IPS-15b (cell line): Measurements from ENCODE around the gene PHLDA3.

Source experiments
- H3K27me3 ChIP-seq: one replicate; pipeline ENCODE4 v1.6.1; 2013; ENCODE audit warnings: low read length; ENCODE audit not compliant: control insufficient read depth, insufficient read depth
- H3K36me3 ChIP-seq: one replicate; pipeline ENCODE4 v1.6.1; 2013; ENCODE audit warnings: low read length; ENCODE audit not compliant: control insufficient read depth, insufficient read depth
- H3K4me1 ChIP-seq: one replicate; pipeline ENCODE4 v1.6.1; 2013; ENCODE audit warnings: mild to moderate bottlenecking, low read length; ENCODE audit not compliant: control insufficient read depth, insufficient read depth
- H3K4me3 ChIP-seq: one replicate; pipeline ENCODE4 v1.5.1; 2013; ENCODE audit warnings: low read depth, low read length
- H3K9ac ChIP-seq: one replicate; pipeline ENCODE4 v1.6.1; 2013; ENCODE audit warnings: low read depth, mild to moderate bottlenecking, low read length
- H3K9me3 ChIP-seq: one replicate; pipeline ENCODE4 v1.6.1; 2013; ENCODE audit warnings: mild to moderate bottlenecking, low read length; ENCODE audit not compliant: control insufficient read depth, insufficient read depth

Gene PHLDA3

DNA sequence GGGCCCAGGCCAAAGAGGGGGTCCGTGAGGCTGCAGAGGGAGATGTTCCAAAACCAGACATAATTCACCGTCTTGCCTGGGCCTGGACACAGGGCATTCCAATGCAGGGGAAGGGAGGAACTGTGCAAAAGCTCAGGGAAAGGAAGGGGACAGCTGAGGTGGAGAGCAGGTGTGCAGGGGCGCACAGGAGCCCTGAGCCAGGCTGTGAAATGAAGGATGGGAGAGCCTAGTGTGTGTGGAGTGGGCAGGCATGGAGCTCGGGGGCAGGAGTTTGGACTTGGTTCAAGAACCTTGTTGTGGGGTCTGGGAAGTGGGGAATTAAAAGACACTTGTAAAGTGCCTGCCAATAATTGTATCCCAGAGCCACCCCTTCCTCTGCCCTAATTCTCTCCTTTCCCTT lies 49.7 kb downstream of the PHLDA3 start:
- Histone ChIP-seq H3K27me3 (no peaks in the 10 kb centered on the region), H3K9ac (no peak overlapping the region), H3K4me1 (no peaks in the 10 kb centered on the region), H3K9me3 (no peaks in the 10 kb centered on the region), H3K36me3 (no peaks in the 10 kb centered on the region), H3K4me3 (no peak overlapping the region)

DNA sequence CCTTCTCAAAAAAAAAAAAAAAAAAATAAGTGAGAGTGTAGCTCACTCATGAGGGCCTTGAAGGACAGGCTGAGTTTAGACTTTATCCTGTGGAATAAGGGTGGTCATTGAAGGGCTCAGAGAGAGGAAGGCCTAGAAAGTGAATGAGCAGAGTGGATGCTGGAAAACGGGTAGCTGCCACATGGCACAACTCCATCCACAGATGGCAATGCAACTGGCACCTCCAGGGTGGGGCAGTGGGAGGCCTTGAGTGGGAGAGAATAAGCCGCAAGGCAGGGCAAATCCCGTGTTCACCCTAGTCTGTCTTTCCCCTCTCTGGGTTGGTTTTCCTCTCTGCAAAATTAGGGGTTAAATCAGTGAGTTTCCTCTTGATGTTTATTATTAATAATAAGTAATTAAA lies 50.5 kb downstream of the PHLDA3 start:
- Histone ChIP-seq H3K4me3 (no peak overlapping the region), H3K9me3 (no peaks in the 10 kb centered on the region), H3K4me1 (no peaks in the 10 kb centered on the region), H3K36me3 (no peaks in the 10 kb centered on the region), H3K27me3 (no peaks in the 10 kb centered on the region), H3K9ac (no peak overlapping the region)
